ENCODE results near the gene B4GAT1. TPM values are rescaled to one million over a fixed set of nuclear protein-coding genes. Genes with fewer than 3 reads are reported as not detected.

B4GAT1 gene
- total and polyA plus RNA-seq, 2 donors (not counting 3 experiments of a cell fraction or from before 2014, with no cell fraction given) = 21.2 to 21.6 TPM

DNA sequence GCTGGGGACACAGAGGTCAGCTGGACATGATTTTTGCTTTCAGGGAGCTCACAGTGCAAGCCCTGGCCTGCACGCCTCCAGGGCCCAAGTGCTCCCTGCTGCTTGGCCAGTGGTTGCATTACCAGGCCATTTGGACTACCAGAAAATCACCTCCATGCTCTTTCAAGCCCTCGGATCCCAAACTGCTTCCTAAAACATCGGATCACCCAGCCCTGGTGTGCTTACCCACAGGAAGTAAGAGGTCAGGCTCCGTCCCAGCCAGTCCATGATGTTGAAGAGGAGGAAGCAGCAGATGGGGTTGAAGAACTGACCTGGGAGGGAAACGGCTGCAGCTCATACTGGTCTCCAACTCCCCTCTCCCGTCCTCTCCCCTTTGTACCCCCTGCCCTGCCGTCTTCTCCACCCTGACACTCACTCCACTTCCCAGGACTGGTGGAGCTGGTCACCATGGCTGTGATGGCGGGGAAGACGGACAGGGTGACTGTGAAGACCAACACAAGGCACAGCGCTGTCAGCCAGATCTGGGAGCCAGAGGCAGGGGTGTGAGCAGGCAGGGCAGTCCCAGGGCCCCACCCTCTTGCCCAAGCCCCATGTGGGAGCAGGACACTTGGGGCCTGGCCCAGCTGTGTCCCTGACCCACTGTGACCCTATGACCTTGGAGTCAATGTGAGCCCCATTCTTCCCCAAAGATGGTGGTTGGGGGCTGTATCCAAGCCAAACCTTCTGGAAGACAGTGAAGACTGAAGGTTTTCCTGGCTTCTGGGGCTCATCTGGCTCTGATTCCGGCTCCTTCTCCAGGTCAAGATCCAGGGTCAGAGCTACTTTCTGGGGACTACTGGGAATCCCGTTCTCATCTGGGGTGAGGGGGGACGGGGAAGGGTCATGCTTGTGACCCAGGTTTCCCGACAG is 18.5 kb upstream of the B4GAT1 start:
- BruUV-seq (replicated peaks) = no TSS peak
- no peak overlapping the region for H3K9ac ChIP-seq (replicated peaks; ENCODE audit: extremely low read depth, insufficient read depth, low read length)

DNA sequence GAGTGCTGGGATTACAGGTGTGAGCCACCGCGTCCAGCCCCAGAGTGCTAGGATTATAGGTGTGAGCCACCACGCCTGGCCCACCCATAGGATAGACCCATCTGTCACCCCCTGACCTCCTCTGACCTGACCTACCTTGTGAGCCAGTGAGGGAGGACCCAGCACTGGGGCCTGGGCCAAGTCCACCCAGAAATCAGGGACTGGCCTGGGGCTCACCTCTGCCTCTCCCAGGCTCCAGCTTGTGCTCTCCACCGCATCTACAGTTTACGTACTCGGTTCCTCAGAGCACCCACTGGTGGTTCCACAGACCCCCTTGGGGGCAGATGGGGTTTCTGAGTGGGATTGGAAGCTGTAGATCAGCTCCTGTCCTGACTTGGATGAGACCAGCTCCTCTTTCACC is 17.7 kb upstream of the B4GAT1 start:
- H3K27ac ChIP-seq (ENCODE audit: insufficient read depth, low read depth, low read length) = no peak overlapping the region
- DNase-seq (ENCODE audit: low read depth, low spot score) (no peak), FAIRE-seq (no peak)
- no peaks in the 10 kb centered on the region for H3K27me3 ChIP-seq (ENCODE audit: control insufficient read depth in 2 of 2, insufficient read depth in 2 of 2, low read length in 2 of 2)
- no peaks in the 10 kb centered on the region for H3K9me3 ChIP-seq (replicated peaks; ENCODE audit: control insufficient read depth, insufficient read depth, low read length)
- H2AFZ ChIP-seq (ENCODE audit: low read depth, low read length) = no peak overlapping the region
- POLR2A ChIA-PET = no interaction called here
- CTCF ChIA-PET = interaction anchor here (0.8 to 1.4 kb wide), 3 partner anchors 9 to 24 kb away, joined by 3 to 4 read pairs (median 3); no protein-coding TSS in a partner anchor
- no peak for TF ChIP-seq MYC (IDR thresholded peaks at IDR 0.05; ENCODE audit: low read depth, low read length)
- no peak for TF ChIP-seq JUN (IDR thresholded peaks at IDR 0.05; ENCODE audit: borderline replicate concordance, insufficient read depth, insufficient read length, low read depth)
- TF ChIP-seq, protein P1, sequence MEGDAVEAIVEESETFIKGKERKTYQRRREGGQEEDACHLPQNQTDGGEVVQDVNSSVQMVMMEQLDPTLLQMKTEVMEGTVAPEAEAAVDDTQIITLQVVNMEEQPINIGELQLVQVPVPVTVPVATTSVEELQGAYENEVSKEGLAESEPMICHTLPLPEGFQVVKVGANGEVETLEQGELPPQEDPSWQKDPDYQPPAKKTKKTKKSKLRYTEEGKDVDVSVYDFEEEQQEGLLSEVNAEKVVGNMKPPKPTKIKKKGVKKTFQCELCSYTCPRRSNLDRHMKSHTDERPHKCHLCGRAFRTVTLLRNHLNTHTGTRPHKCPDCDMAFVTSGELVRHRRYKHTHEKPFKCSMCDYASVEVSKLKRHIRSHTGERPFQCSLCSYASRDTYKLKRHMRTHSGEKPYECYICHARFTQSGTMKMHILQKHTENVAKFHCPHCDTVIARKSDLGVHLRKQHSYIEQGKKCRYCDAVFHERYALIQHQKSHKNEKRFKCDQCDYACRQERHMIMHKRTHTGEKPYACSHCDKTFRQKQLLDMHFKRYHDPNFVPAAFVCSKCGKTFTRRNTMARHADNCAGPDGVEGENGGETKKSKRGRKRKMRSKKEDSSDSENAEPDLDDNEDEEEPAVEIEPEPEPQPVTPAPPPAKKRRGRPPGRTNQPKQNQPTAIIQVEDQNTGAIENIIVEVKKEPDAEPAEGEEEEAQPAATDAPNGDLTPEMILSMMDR (IDR thresholded peaks at IDR 0.05; ENCODE audit: extremely low read depth in 1 of 2, insufficient read depth in 1 of 2, low read depth in 1 of 2, low read length in 2 of 2) = no peak
- no peak for TF ChIP-seq EZH2 (IDR thresholded peaks at IDR 0.05; ENCODE audit: borderline replicate concordance, low read depth, low read length, severe bottlenecking)
- no peak for TF ChIP-seq FOS (IDR thresholded peaks at IDR 0.05; ENCODE audit: borderline replicate concordance, insufficient read depth, low read length)
- TF ChIP-seq, protein P2, sequence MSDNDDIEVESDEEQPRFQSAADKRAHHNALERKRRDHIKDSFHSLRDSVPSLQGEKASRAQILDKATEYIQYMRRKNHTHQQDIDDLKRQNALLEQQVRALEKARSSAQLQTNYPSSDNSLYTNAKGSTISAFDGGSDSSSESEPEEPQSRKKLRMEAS (IDR thresholded peaks at IDR 0.05; ENCODE audit: insufficient read depth, insufficient read length) = no peak
- no peak for TF ChIP-seq POLR2A (IDR thresholded peaks at IDR 0.05; ENCODE audit: low read depth, low read length)
- no peaks in the 10 kb centered on the region for H4K20me1 ChIP-seq (replicated peaks; ENCODE audit: control insufficient read depth, extremely low read depth, insufficient read depth, low read length)
- intact Hi-C loops (cut with micrococcal nuclease) = no loop called here
- H3K79me2 ChIP-seq (ENCODE audit: control insufficient read depth, insufficient read depth, low read length) = no peaks in the 10 kb centered on the region
- no peaks in the 10 kb centered on the region for H3K9me1 ChIP-seq (replicated peaks; ENCODE audit: control insufficient read depth, extremely low read depth, insufficient read depth, low read length)
- dilution Hi-C loops (cut with MboI; ENCODE audit: extremely low pct_ligation_motif_present, low sequenced_read_pairs) = no loop called here
- no TSS peak for BruUV-seq (replicated peaks)
- H3K4me3 ChIP-seq (replicated peaks in 1 of 3; ENCODE audit: insufficient read depth in 1 of 3, low read depth in 1 of 3, low read length in 3 of 3) = no peak overlapping the region
- H3K4me1 ChIP-seq (ENCODE audit: control insufficient read depth, extremely low read depth, insufficient read depth, low read length) = no peaks in the 10 kb centered on the region
- no peaks in the 10 kb centered on the region for H3K36me3 ChIP-seq (ENCODE audit: control insufficient read depth in 2 of 2, extremely low read depth in 1 of 2, insufficient read depth in 2 of 2, low read length in 2 of 2)
- H3K4me2 ChIP-seq (ENCODE audit: insufficient read depth, low read length) = no peak overlapping the region
- no peak overlapping the region for H3K9ac ChIP-seq (replicated peaks; ENCODE audit: extremely low read depth, insufficient read depth, low read length)

More for the DNA sequence above, 18.5 kb upstream of the B4GAT1 start:
- no peaks in the 10 kb centered on the region for H3K9me1 ChIP-seq (replicated peaks; ENCODE audit: control insufficient read depth, extremely low read depth, insufficient read depth, low read length)
- POLR2A ChIA-PET = no interaction called here
- H3K9me3 ChIP-seq (replicated peaks; ENCODE audit: control insufficient read depth, insufficient read depth, low read length) = no peaks in the 10 kb centered on the region
- no peaks in the 10 kb centered on the region for H4K20me1 ChIP-seq (replicated peaks; ENCODE audit: control insufficient read depth, extremely low read depth, insufficient read depth, low read length)
- H3K79me2 ChIP-seq (ENCODE audit: control insufficient read depth, insufficient read depth, low read length) = no peaks in the 10 kb centered on the region
- H3K4me1 ChIP-seq (ENCODE audit: control insufficient read depth, extremely low read depth, insufficient read depth, low read length) = peaks cover 2% of the 10 kb centered on the region
- no peaks in the 10 kb centered on the region for H3K27me3 ChIP-seq (ENCODE audit: control insufficient read depth in 2 of 2, insufficient read depth in 2 of 2, low read length in 2 of 2)
- no peak overlapping the region for H3K27ac ChIP-seq (ENCODE audit: insufficient read depth, low read depth, low read length)
- no peak for FAIRE-seq
- dilution Hi-C loops (cut with MboI; ENCODE audit: extremely low pct_ligation_motif_present, low sequenced_read_pairs) = no loop called here
- H3K4me3 ChIP-seq (replicated peaks in 1 of 3; ENCODE audit: insufficient read depth in 1 of 3, low read depth in 1 of 3, low read length in 3 of 3) = no peak overlapping the region
- no peaks in the 10 kb centered on the region for H3K36me3 ChIP-seq (ENCODE audit: control insufficient read depth in 2 of 2, extremely low read depth in 1 of 2, insufficient read depth in 2 of 2, low read length in 2 of 2)
- CTCF ChIA-PET = interaction anchor here (0.8 to 1.4 kb wide), 5 partner anchors 9 to 23 kb away, joined by 3 to 4 read pairs (median 3); no protein-coding TSS in a partner anchor
- H2AFZ ChIP-seq (ENCODE audit: low read depth, low read length) = no peak overlapping the region
- H3K4me2 ChIP-seq (ENCODE audit: insufficient read depth, low read length) = no peak overlapping the region
- intact Hi-C loops (cut with micrococcal nuclease) = no loop called here
- TF ChIP-seq FOS (IDR thresholded peaks at IDR 0.05; ENCODE audit: borderline replicate concordance, insufficient read depth, low read length) = no peak
- no peak for TF ChIP-seq GATA2 (IDR thresholded peaks at IDR 0.05; ENCODE audit: insufficient read depth, insufficient read length, low read depth, low read length)
- no peak for TF ChIP-seq POLR2A (IDR thresholded peaks at IDR 0.05; ENCODE audit: low read depth, low read length)
- TF ChIP-seq, protein P2 (IDR thresholded peaks at IDR 0.05; ENCODE audit: insufficient read depth, insufficient read length) = no peak
- no peak for TF ChIP-seq MYC (IDR thresholded peaks at IDR 0.05; ENCODE audit: low read depth, low read length)
- TF ChIP-seq EZH2 (IDR thresholded peaks at IDR 0.05; ENCODE audit: borderline replicate concordance, low read depth, low read length, severe bottlenecking) = no peak
- no peak for TF ChIP-seq POLR2AphosphoS5 (IDR thresholded peaks at IDR 0.05; ENCODE audit: insufficient read depth, low read depth, low read length)
- DNase-seq (ENCODE audit: low read depth, low spot score) = no peak
